GM12864 (cell line): ENCODE data around the gene SMTNL2.
"Not testable (repeated sequence)": the region's sequence is repeated elsewhere in the genome, so short reads cannot be mapped to it uniquely, and the experiment has no call there.

Experiments
- DNase-seq: peaks from one replicate; pipeline ENCODE4 v3.0.0-alpha.2; 2011; ENCODE audit warnings: low read depth
- H3K4me3 ChIP-seq: 2 replicates; pipeline ENCODE4 v1.5.1; 2011; ENCODE audit warnings: mild to moderate bottlenecking, low read depth, low read length, control low read depth
- TF ChIP-seq, protein P1 (sequence below): IDR thresholded peaks from 2 replicates; pipeline ENCODE4 v1.5.1; 2011; ENCODE audit warnings: low read depth, mild to moderate bottlenecking, moderate library complexity, low read length, control low read depth, inconsistent platforms; ENCODE audit errors: missing control alignments

Gene SMTNL2

DNA sequence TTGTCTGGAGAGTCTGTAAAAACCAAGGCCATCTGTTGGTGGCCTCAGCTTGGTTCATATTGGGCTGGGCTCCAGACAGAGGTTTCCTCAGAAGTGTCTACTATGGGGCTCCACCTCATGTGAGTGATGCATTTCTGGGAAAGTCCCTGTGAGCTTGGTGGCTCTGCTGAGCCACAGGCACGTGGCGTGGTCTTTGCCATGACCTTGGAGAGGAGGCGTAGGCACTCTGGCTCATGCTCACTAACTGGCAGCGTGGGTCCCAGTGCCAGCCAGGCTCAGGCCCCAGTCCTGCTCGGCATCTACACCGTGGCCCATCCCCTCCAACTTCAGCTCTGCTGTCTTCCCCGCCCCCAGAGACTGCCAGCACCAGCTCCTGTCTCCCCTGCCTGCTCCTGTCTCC is 10.7 kb upstream of the SMTNL2 start:
- DNase-seq = no peak
- TF ChIP-seq, protein P1, sequence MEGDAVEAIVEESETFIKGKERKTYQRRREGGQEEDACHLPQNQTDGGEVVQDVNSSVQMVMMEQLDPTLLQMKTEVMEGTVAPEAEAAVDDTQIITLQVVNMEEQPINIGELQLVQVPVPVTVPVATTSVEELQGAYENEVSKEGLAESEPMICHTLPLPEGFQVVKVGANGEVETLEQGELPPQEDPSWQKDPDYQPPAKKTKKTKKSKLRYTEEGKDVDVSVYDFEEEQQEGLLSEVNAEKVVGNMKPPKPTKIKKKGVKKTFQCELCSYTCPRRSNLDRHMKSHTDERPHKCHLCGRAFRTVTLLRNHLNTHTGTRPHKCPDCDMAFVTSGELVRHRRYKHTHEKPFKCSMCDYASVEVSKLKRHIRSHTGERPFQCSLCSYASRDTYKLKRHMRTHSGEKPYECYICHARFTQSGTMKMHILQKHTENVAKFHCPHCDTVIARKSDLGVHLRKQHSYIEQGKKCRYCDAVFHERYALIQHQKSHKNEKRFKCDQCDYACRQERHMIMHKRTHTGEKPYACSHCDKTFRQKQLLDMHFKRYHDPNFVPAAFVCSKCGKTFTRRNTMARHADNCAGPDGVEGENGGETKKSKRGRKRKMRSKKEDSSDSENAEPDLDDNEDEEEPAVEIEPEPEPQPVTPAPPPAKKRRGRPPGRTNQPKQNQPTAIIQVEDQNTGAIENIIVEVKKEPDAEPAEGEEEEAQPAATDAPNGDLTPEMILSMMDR = no peak

DNA sequence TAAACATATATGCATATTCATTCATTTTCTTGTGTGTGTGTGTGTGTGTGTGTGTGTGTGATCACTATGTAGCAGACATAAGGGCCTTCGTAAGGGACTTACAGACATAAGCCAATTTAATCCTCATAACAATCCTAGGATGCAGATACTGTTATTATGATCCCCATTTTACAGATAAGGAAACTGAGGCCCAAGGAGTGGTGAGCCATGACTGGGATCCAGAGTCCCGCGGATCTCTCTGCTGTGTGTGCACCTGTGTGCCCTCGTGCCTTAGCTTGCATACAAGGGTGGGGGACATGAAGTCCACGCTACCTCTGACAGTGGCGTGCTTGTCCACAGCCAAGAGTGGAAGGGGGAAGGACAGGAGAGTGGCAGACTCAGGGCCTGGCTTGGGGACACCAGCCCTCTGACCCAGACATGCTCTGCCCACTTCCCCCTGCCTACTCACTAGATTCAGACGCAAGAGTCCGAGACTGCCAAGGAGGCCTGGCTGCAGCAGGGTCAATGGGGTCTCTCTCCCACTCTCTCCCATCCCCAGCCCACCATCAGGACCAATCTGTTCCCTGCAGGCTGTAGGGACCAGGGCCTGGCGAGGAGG is 9.8 kb upstream of the SMTNL2 start:
- no peak overlapping the region for H3K4me3 ChIP-seq
- no peak for DNase-seq
- TF ChIP-seq, protein P1 = no peak

More for the DNA sequence above, 10.7 kb upstream of the SMTNL2 start:
- H3K4me3 ChIP-seq = no peak overlapping the region

DNA sequence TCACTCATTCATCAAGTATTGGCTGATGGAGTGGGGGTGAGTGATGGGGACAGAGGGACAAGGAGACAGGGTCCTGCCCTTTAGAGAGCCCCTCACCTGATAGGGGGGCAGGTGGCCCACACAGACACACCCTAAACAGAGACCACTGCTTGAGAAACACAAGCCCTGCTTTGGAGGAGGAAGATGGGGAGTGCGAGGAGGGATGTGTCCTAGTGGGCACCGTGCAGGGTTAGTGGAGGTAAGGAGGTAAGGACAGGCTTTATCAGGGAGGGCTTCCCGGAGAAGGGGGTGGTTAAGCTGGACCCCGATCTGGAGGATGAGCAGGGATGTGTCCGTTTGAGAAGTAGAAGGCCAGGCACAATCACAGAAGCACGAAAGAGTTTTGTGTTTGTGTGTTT is 8.2 kb upstream of the SMTNL2 start:
- no peak for DNase-seq
- H3K4me3 ChIP-seq = no peak overlapping the region
- TF ChIP-seq, protein P1 = no peak

DNA sequence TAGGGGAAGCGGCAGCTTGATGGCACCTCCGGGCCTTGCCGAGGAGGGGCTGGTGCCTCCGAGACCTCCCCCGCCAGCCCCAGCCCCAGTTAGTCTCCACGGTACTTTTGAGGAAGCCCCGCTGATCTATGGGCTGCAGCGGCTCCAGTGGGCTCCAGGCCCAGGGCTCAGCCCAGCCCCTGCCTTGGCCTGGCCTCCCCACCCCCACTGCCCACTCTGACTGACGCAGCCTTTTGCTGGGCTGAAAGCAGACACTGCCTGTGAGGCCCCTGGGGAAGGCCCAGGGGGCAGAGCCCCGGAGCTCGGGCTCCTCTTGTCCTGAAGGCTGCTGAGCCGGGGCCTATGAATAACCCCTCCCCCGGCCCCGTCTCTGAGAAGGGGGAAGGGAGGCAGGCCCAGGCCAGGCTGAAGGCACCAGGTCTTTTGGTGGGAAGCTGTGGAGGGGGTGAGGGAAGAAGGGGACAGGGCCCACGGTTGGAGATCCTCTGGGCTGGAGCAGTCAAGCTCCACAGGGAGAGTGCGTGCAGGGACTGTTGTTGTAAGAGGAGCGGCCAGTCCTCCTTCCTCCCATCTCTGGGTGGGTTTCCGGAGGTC is 7.5 kb upstream of the SMTNL2 start:
- TF ChIP-seq, protein P1 = no peak
- DNase-seq = no peak
- no peak overlapping the region for H3K4me3 ChIP-seq

DNA sequence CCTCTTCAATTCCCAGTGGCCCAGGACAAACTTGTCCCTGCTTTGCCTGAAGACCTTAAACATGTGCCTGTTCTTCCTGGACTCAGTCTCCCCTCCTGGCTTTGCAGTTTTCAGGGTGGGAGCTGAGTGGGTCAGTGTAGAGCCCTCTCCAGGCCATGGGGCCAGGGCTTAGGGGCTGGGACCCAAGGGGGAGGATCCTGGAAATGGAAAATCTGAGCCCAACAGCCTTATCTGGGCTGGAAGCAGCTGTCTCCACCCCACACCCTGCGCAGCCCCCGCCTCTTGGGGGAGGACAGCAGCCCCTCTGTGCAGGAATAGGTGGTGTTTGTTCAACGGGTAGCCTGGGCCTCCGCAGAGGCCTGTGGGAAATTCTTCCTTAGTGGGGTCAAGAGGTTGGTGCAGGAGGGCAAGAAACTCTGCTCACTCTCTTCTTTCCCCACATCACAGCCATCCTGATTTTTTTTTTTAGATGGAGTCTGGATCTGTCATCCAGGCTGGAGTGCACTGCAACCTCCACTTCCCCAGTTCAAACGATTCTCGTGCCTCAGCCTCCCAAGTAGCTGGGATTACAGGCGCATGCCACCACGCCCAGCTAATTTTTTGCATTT is 6.8 kb upstream of the SMTNL2 start:
- H3K4me3 ChIP-seq = no peak overlapping the region
- no peak for DNase-seq
- TF ChIP-seq, protein P1 = no peak

DNA sequence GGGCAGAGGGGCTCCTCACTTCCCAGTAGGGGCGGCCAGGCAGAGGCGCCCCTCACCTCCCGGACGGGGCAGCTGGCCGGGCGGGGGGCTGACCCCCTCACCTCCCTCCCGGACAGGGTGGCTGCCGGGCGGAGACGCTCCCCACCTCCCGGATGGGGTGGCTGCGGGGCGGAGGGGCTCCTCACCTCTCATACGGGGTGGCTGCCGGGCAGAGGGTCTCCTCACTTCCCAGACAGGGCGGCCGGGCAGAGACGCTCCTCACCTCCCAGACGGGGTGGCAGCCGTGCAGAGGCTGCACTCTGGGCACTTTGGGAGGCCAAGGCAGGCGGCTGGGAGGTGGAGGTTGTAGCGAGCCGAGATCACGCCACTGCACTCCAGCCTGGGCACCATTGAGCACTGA is 6.0 kb upstream of the SMTNL2 start:
- not testable (repeated sequence) for DNase-seq, H3K4me3 ChIP-seq

DNA sequence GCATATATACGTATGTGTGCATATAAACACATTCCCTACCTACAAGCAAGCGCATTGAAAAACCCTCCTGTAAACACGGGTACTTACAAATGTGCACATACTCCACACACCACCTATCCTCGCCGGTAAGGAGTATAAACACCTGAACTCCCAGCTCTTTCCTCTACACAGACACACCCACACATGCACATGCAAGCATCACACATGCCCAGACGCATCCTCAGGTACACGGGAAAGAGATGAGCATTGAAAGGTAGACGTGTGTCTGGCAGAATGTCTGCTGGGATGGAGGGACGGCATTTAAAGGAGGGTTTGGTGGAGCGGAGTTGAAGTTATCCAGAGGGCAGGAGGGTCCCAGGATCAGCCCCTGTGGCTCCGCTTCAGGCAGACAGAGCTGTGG is 4.7 kb upstream of the SMTNL2 start:
- no peak for DNase-seq
- TF ChIP-seq, protein P1 = no peak
- H3K4me3 ChIP-seq = no peak overlapping the region
